ENCODE data around the gene PCED1B.
"Not testable (repeated sequence)": the region's sequence is repeated elsewhere in the genome, so short reads cannot be mapped to it uniquely, and the experiment has no call there.

The PCED1B gene

DNA sequence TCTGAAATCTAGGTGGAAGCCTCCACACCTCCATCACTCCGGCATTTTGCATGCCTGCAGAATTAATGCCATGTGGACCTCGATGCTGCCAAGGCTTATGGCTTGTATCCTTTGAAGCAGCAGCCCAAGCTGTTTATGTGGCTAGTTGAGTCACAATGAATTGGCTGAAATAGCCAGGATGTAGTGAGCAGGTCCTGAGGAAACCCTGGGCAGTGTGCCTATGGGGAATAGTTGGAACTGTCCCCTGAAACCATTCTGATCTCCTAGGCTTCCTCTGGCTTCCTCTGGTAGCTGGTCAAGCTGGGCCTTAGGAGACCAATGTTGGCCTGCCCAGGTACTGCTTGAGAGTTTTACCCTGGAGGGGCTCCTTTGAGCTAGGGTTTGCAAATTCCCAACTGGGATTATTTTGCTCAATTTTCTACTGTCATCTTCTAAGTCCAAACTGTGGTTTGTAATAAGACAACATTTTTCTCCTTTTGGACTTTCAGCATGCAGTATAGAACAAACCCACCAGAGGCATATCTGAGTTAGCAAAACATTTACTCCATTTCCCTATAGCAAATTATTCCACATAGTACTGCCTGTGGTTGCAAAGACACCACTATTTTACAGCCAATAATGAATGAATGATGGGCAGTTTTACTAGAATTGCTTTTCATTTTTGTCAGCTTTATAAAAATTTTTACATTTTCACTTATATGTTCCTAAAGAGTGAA, 85.5 kb downstream of the PCED1B start:
- DNase-seq (ENCODE audit: low read depth in 2 of 2): no peak

DNA sequence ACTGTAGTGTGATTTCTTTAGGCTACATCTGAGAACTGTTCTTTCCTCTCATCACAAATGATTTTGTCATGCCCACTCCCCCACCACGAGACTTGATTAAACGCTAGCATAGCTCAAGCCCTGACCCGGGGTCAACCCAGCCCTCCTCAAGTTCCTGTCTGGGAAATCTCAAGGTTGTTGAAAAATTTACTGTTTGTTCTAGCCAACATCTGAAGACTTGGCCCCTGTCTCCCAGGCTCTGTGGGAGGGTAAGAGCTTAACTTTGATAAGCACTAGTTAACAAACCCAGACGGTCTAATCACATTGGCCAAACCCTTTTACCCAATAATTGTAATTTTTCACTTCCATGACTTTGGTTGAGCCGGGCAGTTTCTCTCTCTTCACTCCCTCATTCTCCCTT, 86.5 kb downstream of the PCED1B start:
- DNase-seq (ENCODE audit: low read depth in 2 of 2): no peak

DNA sequence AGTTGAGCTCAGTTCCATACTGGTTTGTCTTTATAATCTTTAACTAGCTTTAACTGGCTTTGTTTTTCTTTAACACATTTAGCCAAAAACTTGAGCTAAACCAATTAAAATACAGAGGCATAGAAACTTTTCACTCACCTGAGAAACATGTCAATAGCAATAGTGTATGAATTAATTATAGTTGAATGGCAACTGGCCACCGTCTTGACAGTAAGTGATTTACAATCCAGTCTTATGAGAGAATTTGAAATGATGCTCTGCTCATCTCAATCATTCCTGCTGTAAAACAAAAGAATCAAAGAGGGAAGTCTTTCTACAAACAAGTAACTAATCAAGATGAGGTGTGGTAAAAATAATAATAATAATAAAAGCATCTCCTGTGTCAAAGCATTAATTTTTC, 86.9 kb downstream of the PCED1B start:
- no peak for DNase-seq (ENCODE audit: low read depth in 2 of 2)

GRCh38 chr12:47170281-47170680, 90.9 kb downstream of the PCED1B start:
- not testable (repeated sequence) for DNase-seq (ENCODE audit: low read depth in 2 of 2)

DNA sequence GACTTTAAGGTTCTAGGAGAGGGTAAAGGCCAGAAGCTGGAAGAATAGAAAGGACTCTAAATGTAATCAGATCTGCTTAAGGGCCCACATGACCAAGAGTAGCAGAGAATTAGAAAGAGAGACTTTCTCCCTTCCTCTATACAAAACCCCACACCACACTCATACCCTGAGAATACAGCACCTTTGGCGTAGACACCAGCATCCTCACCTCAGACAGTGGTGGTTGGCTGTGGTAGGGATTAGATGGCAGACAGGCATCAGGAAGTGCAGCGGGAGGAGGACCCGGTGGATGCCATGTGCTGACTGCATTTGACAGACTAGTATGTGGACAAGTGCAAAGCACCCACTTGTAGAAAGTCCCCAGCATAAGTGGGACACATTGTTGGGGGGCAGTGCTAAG, 98.6 kb downstream of the PCED1B start:
- DNase-seq (ENCODE audit: low read depth in 2 of 2): no peak

DNA sequence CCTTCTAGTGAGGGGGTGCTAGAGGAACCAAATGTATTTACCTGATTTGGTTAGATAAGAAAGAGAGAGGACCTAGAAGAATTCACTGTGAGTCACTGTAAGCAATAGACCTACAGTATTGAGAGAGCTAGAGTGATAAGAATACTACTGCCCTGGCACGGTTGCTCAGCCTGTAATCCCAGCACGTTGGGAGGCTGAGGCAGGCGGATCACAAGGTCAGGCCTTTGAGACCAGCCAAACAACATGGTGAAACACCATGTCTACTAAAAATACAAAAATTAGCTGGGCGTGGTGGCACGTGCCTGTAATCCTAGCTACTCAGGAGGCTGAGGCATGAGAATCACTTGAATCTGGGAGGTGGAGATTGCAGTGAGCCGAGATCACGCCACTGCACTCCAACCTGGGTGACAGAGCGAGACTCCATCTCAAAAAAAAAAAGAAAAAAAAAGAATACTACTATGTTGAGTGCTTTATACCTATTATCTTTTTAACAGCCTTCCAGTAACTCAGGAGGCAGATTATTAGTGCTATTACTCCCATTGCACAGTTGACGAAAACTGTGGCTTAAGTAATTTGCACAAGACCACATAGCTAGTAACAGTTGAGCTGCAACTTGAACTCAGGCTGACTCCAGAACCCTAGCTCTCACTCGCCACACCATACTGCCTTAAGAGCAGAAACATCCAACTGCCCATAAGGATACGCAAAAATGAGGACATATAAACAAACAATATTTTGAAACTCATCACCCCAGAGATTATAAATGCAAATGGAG, 102.9 kb downstream of the PCED1B start:
- not testable (repeated sequence) for DNase-seq (ENCODE audit: low read depth in 2 of 2)

DNA sequence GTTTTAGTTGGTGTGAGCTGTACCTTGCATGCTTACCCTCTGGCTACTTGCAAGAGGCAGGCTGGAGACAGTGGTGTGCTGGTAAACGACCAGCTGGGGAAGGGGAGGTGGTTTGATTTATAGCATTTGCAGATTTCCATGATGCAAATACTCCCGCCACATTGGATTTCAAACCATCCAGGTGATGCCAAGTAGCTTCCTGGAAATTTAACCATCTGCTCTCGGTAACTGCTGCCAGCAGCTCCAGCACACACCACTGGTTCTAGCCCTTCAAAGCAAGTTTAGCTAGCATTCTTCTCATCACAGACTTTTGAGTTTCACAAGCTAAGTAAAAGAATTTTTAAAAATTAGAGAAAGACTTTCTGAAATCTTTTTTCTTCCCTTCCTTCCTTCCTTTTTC, 104.8 kb downstream of the PCED1B start:
- DNase-seq (ENCODE audit: low read depth in 2 of 2): no peak

- no peak for DNase-seq (ENCODE audit: low read depth in 2 of 2)
Observed at GRCh38 chr12:47184813-47185212, 105.4 kb downstream of the PCED1B start.

- DNase-seq (ENCODE audit: low read depth in 2 of 2): no peak
Observed at GRCh38 chr12:47186246-47186645, 106.8 kb downstream of the PCED1B start.

DNA sequence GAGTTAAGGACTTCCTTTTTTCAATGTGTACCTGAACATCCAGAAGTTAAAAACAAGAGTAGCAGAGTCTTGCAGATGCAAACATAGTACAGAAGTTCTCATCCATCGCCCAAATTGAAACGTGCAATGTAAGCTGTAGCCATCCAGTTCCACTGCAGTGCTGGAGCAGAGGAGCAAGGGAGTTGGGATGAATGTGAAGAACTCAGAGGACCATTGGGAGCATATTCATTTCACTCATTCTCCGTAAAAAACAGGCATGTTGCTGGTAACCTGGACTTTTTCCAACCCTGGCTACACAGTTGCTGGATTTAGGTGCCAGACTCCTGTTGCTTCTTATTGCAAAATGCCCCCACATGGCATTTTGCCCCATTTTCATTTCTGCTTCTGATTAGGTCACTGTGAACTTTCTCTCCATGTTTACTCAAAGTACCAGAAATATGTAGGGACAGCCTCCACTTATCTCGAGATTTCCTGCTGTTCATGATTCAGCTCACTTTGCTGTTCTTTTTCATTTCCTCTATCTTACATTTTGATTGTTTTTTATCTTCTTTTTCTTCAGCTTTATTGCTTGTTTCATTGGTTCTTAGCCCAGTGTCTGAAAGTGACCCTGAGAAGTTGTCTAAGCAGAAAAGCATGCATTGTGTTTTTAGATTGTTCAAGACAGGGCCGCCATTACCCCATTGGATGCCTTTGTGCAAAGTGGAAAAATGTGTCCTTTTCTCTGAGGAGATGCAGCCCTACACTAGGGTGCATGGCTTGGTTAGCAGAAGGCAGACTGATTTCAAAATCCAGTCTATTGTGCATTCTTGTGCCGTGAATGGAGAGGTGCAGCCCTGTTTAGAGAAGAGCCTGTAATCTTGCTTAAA, 109.4 kb downstream of the PCED1B start:
- DNase-seq (ENCODE audit: low read depth in 2 of 2): no peak

GRCh38 chr12:47189728-47190127, 110.3 kb downstream of the PCED1B start:
- DNase-seq (ENCODE audit: low read depth in 2 of 2): no peak

GRCh38 chr12:47190271-47190750, 110.9 kb downstream of the PCED1B start:
- DNase-seq (ENCODE audit: low read depth in 2 of 2): no peak

GRCh38 chr12:47190905-47191304, 111.5 kb downstream of the PCED1B start:
- no peak for DNase-seq (ENCODE audit: low read depth in 2 of 2)

DNA sequence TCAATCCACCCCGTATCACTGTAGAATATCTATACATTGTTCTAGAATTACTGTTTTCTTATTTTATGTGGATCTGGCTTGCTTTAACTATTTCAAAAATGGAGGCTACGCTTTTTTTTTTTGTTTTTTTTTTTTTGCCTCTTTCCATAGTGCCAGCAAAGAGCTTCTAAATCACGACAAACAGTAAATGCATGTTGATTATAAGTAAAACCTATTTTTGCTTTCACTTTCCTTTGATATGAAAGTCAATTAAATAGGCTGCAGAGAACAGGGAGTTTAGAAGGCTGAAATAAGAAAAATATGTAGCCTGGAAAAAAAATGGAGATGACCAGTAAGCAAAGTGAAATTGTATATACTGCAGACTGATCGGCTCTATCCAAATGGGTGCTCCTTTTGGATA, 112.6 kb downstream of the PCED1B start:
- DNase-seq (ENCODE audit: low read depth in 2 of 2): no peak

- no peak for DNase-seq (ENCODE audit: low read depth in 2 of 2)
Observed at GRCh38 chr12:47193066-47193465, 113.6 kb downstream of the PCED1B start.

- DNase-seq (ENCODE audit: low read depth in 2 of 2): no peak
Observed at GRCh38 chr12:47194501-47194900, 115.1 kb downstream of the PCED1B start.

GRCh38 chr12:47200446-47200845, 121.0 kb downstream of the PCED1B start:
- DNase-seq (ENCODE audit: low read depth in 2 of 2): no peak

DNA sequence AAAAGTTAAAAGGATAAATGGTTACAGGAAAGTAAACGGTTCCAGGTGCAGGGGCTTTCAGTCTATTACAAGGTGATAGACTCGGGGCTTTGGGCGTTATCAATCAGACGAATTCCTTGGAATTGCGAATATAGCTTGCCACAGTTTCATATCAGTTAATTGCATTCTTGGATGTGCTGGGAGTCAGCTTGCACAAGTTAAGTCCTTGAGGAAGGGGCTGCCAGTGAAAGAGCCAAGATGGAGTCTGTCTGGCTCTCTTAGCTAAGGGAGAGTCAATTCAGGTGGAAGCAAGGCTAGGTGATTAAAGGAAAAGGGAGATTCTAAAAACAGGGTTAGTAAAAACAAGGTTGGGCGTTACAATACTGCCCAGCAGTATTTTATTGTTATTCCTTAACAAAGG, 121.8 kb downstream of the PCED1B start:
- not testable (repeated sequence) for DNase-seq (ENCODE audit: low read depth in 2 of 2)

- no peak for DNase-seq (ENCODE audit: low read depth in 2 of 2)
Observed at GRCh38 chr12:47202176-47202575, 122.8 kb downstream of the PCED1B start.

- DNase-seq (ENCODE audit: low read depth in 2 of 2): no peak
Observed at GRCh38 chr12:47205532-47206449, 126.4 kb downstream of the PCED1B start.
